HepG2 (cell line): ENCODE measurements around the gene EIF6. TPM values are rescaled to one million over a fixed set of nuclear protein-coding genes. Genes with fewer than 3 reads are reported as not detected.

Experiments used
- ATAC-seq: fragments of 200-7000 bp; cut with Tn5 transposase; 3 replicates; pipeline ENCODE4 v1.9.1; 2020; ENCODE audit warnings: mild to moderate bottlenecking, moderate library complexity
- BruUV-seq: library from RNA; stranded (reverse); fragments of 400-500 nt; replicated peaks from 2 replicates; lab custom pipeline; 2021; lab: Mats Ljungman, UMichigan
- CTCF ChIA-PET: fragments of 300-600 bp; formaldehyde crosslinking; extraction: SDS; loops from one replicate; lab custom pipeline; 2021; ENCODE audit warnings: low total read pairs, inconsistent platforms, low intra/inter-chr PET ratio; lab: Yijun Ruan, JAX
- POLR2A ChIA-PET: fragments of 350-600 bp; sonication (Branson Sonifier 250); formaldehyde crosslinking; loops from one replicate; lab custom pipeline; 2020; ENCODE audit warnings: antibody characterized with exemption, inconsistent platforms; lab: Yijun Ruan, JAX
- DNase-seq: peaks from one replicate; pipeline ENCODE4 v3.0.0-alpha.2; 2015; ENCODE audit warnings: low spot score
- FAIRE-seq: peaks from 3 replicates; lab custom pipeline; 2011; peaks lifted over from hg19 to GRCh38; lab: Jason Lieb, UNC
- H2AFZ ChIP-seq: one replicate; pipeline ENCODE4 v1.6.1; 2011; ENCODE audit warnings: low read length, inconsistent platforms
- H3K27ac ChIP-seq: fragments of 300-600 bp; 3 replicates; pipeline ENCODE4 v1.8.0; 2011; ENCODE audit warnings: mixed run types, mild to moderate bottlenecking, mixed read lengths, low read length, inconsistent platforms; ENCODE audit not compliant: insufficient read depth; ENCODE audit errors: extremely low read length
- H3K27me3 ChIP-seq, 2 experiments: fragments of 200-600 bp in 1 of 2; 2 replicates in 1 of 2; 3 replicates in 1 of 2; pipeline versions ENCODE4 v1.6.0 to v1.8.0; 2011; ENCODE audit warnings: low read length in 2 of 2, mild to moderate bottlenecking in 2 of 2, moderate library complexity in 2 of 2, inconsistent platforms in 1 of 2; ENCODE audit not compliant: insufficient read depth in 2 of 2, control insufficient read depth in 1 of 2
- H3K36me3 ChIP-seq, 2 experiments: fragments of 200-600 bp in 1 of 2; replicated peaks in 1 of 2; 2 replicates in 1 of 2; 3 replicates in 1 of 2; pipeline versions ENCODE4 v1.5.1 to v1.8.0; 2011; ENCODE audit warnings: low read length in 2 of 2, inconsistent platforms in 1 of 2; ENCODE audit not compliant: insufficient read depth in 2 of 2, control insufficient read depth in 1 of 2
- H3K4me1 ChIP-seq: 2 replicates; pipeline ENCODE4 v1.5.1; 2012; ENCODE audit warnings: low read length, inconsistent platforms; ENCODE audit not compliant: insufficient read depth
- H3K4me2 ChIP-seq: 2 replicates; pipeline ENCODE4 v1.6.0; 2011; ENCODE audit warnings: low read depth, low read length, inconsistent platforms
- H3K4me3 ChIP-seq, 3 experiments: fragments of 200-600 bp in 1 of 3; sonication (generic), shearing (Covaris generic) in 1 of 3; replicated peaks in 1 of 3; 2 replicates each; pipeline ENCODE4 v1.5.1; 2011 to 2016; ENCODE audit warnings: low read length in 3 of 3, inconsistent platforms in 2 of 3, low read depth in 2 of 3, mild to moderate bottlenecking in 2 of 3, control low read depth in 1 of 3, mixed read lengths in 1 of 3; ENCODE audit not compliant: insufficient read depth in 1 of 3
- H3K79me2 ChIP-seq: one replicate; pipeline ENCODE4 v1.6.1; 2011; ENCODE audit warnings: low read length, inconsistent platforms; ENCODE audit not compliant: insufficient read depth
- H3K9ac ChIP-seq: 2 replicates; pipeline ENCODE4 v1.6.0; 2011; ENCODE audit warnings: mild to moderate bottlenecking, low read depth, low read length, inconsistent platforms; ENCODE audit not compliant: insufficient read depth
- H3K9me3 ChIP-seq: 2 replicates; pipeline ENCODE4 v1.5.1; 2012; ENCODE audit warnings: mild to moderate bottlenecking, low read length
- H4K20me1 ChIP-seq: 2 replicates; pipeline ENCODE4 v1.6.0; 2011; ENCODE audit warnings: inconsistent platforms, mild to moderate bottlenecking, low read length, moderate library complexity; ENCODE audit not compliant: insufficient read depth
- DNMT1 ChIP-seq: sonication (generic); formaldehyde crosslinking; IDR thresholded peaks from 2 replicates; pipeline ENCODE4 v1.5.1; 2020; ENCODE audit warnings: mild to moderate bottlenecking, missing genetic modification reagents
- NCOA1 ChIP-seq: sonication (generic); formaldehyde crosslinking; IDR thresholded peaks from 2 replicates; pipeline ENCODE4 v1.9.0; 2021; ENCODE audit warnings: missing genetic modification reagents
- PAF1 ChIP-seq: IDR thresholded peaks from 2 replicates; pipeline ENCODE4 v1.6.1; 2016; ENCODE audit warnings: missing genetic modification reagents, missing compliant biosample characterization
- ZBTB38 ChIP-seq: sonication (generic); formaldehyde crosslinking; IDR thresholded peaks from 2 replicates; pipeline ENCODE4 v1.5.1; 2020; ENCODE audit warnings: mild to moderate bottlenecking, missing genetic modification reagents
- ZKSCAN5 ChIP-seq: sonication (generic); formaldehyde crosslinking; IDR thresholded peaks from 2 replicates; pipeline ENCODE4 v1.5.1; 2020; ENCODE audit warnings: mild to moderate bottlenecking, missing genetic modification reagents
- ZNF510 ChIP-seq: sonication (generic); formaldehyde crosslinking; IDR thresholded peaks from 2 replicates; pipeline ENCODE4 v1.4.0; 2020; ENCODE audit warnings: low read depth, mild to moderate bottlenecking, missing genetic modification reagents
- WGBS: methylation state at CpG from one replicate; pipeline ENCODE4 v1.1.6; 2017; ENCODE audit warnings: low lambda C conversion rate; 5-methylcytosine and 5-hydroxymethylcytosine counted together
- in situ Hi-C: cut with HindIII; loops from 2 replicates; pipeline ENCODE4 v1.10.0; 2017; ENCODE audit warnings: low pct_unique_long_range_greater_than_20kb; ENCODE audit not compliant: extremely low pct_ligation_motif_present
- intact Hi-C: fragments of 100-400 bp; cut with micrococcal nuclease; formaldehyde crosslinking; loops from one replicate; pipeline ENCODE4 v1.10.0; 2022; ENCODE audit not compliant: unreplicated experiment
- polyA plus RNA-seq, 8 experiments: library from polyadenylated mRNA; depleted of rRNA in 3 of 8; stranded (reverse) in 7 of 8; unstranded in 1 of 8; fragments of >200 nt; fragmentation: Illumina TruSeq in 4 of 8; extraction: Trizol in 4 of 8; gene quantifications; 2 replicates each; pipeline versions ENCODE4 v1.2.1 to v1.2.3, GENCODE V29; 2011 to 2016; ENCODE audit warnings: low read depth in 4 of 8, missing spikeins in 1 of 8, mixed read lengths in 1 of 8; ENCODE audit not compliant: insufficient read depth in 1 of 8
- total RNA-seq, 5 experiments: library from RNA; depleted of rRNA; stranded (reverse); fragments of >200 nt; fragmentation: Illumina TruSeq; extraction: Trizol; gene quantifications; 2 replicates each; pipeline ENCODE4 v1.2.3, GENCODE V29; 2016; ENCODE audit warnings: low read depth in 1 of 5
- TF ChIP-seq, protein P1 (sequence below): sonication (generic); formaldehyde crosslinking; IDR thresholded peaks from 2 replicates; pipeline ENCODE4 v1.8.1; 2023; ENCODE audit warnings: mild to moderate bottlenecking, missing genetic modification reagents, borderline replicate concordance
- TF ChIP-seq, protein P2 (sequence below): sonication (generic); formaldehyde crosslinking; IDR thresholded peaks from 2 replicates; pipeline ENCODE4 v1.4.0; 2020; ENCODE audit warnings: missing genetic modification reagents
- TF ChIP-seq, protein P3 (sequence below): sonication (generic); formaldehyde crosslinking; IDR thresholded peaks from 2 replicates; pipeline ENCODE4 v1.4.0; 2020; ENCODE audit warnings: mild to moderate bottlenecking, missing genetic modification reagents, borderline replicate concordance
- TF ChIP-seq, protein P4 (sequence below): sonication (generic); formaldehyde crosslinking; IDR thresholded peaks from 2 replicates; pipeline ENCODE4 v1.4.0; 2020; ENCODE audit warnings: mild to moderate bottlenecking, missing genetic modification reagents, borderline replicate concordance
- TF ChIP-seq, protein P5 (sequence below): sonication (generic); formaldehyde crosslinking; IDR thresholded peaks from 2 replicates; pipeline ENCODE4 v1.8.1; 2023; ENCODE audit warnings: missing genetic modification reagents, mild to moderate bottlenecking, borderline replicate concordance

EIF6 gene
- total and polyA plus RNA-seq, 2 of the 13 experiments (the other 11 are each of a cell fraction or from before 2014, with no cell fraction given), result 462 to 466 TPM

DNA sequence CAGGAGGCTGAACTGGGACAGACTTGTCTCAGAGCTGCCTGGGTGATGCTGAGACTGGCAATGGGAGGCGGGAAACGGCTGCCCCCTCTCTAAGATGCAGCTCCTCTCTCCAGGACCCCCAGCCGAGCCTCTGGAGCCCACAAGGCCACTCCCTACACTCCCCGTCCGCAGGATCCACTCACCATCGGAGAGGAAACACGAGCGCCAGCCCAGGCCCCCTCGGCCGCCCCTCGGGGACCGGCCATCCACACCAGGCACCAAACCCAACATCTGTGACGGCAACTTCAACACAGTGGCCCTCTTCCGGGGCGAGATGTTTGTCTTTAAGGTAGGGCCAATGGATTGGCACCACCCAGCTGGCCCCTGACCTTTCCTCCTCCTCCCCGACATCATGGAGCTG lies 17.5 kb downstream of the EIF6 start:
- H2AFZ ChIP-seq, result no peak overlapping the region
- H3K9me3 ChIP-seq, result no peaks in the 10 kb centered on the region
- no peaks in the 10 kb centered on the region for H4K20me1 ChIP-seq
- no peak overlapping the region for H3K4me2 ChIP-seq
- H3K4me1 ChIP-seq, result peaks cover 35% of the 10 kb centered on the region
- WGBS, result 86% methylated on average over 14 of the region's 16 CpGs
- H3K79me2 ChIP-seq, result no peaks in the 10 kb centered on the region
- no peak overlapping the region for H3K9ac ChIP-seq
- no peaks in the 10 kb centered on the region for H3K27me3 ChIP-seq
- no peak for DNase-seq
- POLR2A ChIA-PET, result no interaction called here
- FAIRE-seq, result no peak
- TF ChIP-seq PAF1 (CRISPR knock-in tag) (no peak), DNMT1 (no peak), ZNF510 (CRISPR knock-in tag) (no peak), ZBTB38 (CRISPR knock-in tag) (no peak), ZKSCAN5 (CRISPR knock-in tag) (no peak), NCOA1 (CRISPR knock-in tag) (no peak)
- TF ChIP-seq, protein P1, sequence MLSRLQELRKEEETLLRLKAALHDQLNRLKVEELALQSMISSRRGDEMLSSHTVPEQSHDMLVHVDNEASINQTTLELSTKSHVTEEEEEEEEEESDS, result no peak
- TF ChIP-seq, protein P2, sequence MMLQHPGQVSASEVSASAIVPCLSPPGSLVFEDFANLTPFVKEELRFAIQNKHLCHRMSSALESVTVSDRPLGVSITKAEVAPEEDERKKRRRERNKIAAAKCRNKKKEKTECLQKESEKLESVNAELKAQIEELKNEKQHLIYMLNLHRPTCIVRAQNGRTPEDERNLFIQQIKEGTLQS (CRISPR knock-in tag), result no peak
- TF ChIP-seq, protein P3, sequence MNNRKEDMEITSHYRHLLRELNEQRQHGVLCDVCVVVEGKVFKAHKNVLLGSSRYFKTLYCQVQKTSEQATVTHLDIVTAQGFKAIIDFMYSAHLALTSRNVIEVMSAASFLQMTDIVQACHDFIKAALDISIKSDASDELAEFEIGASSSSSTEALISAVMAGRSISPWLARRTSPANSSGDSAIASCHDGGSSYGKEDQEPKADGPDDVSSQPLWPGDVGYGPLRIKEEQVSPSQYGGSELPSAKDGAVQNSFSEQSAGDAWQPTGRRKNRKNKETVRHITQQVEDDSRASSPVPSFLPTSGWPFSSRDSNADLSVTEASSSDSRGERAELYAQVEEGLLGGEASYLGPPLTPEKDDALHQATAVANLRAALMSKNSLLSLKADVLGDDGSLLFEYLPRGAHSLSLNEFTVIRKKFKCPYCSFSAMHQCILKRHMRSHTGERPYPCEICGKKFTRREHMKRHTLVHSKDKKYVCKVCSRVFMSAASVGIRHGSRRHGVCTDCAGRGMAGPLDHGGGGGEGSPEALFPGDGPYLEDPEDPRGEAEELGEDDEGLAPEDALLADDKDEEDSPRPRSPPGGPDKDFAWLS (CRISPR knock-in tag), result no peak
- TF ChIP-seq, protein P4, sequence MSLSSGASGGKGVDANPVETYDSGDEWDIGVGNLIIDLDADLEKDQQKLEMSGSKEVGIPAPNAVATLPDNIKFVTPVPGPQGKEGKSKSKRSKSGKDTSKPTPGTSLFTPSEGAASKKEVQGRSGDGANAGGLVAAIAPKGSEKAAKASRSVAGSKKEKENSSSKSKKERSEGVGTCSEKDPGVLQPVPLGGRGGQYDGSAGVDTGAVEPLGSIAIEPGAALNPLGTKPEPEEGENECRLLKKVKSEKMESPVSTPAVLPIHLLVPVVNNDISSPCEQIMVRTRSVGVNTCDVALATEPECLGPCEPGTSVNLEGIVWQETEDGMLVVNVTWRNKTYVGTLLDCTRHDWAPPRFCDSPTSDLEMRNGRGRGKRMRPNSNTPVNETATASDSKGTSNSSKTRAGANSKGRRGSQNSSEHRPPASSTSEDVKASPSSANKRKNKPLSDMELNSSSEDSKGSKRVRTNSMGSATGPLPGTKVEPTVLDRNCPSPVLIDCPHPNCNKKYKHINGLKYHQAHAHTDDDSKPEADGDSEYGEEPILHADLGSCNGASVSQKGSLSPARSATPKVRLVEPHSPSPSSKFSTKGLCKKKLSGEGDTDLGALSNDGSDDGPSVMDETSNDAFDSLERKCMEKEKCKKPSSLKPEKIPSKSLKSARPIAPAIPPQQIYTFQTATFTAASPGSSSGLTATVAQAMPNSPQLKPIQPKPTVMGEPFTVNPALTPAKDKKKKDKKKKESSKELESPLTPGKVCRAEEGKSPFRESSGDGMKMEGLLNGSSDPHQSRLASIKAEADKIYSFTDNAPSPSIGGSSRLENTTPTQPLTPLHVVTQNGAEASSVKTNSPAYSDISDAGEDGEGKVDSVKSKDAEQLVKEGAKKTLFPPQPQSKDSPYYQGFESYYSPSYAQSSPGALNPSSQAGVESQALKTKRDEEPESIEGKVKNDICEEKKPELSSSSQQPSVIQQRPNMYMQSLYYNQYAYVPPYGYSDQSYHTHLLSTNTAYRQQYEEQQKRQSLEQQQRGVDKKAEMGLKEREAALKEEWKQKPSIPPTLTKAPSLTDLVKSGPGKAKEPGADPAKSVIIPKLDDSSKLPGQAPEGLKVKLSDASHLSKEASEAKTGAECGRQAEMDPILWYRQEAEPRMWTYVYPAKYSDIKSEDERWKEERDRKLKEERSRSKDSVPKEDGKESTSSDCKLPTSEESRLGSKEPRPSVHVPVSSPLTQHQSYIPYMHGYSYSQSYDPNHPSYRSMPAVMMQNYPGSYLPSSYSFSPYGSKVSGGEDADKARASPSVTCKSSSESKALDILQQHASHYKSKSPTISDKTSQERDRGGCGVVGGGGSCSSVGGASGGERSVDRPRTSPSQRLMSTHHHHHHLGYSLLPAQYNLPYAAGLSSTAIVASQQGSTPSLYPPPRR, result no peak
- TF ChIP-seq, protein P5, sequence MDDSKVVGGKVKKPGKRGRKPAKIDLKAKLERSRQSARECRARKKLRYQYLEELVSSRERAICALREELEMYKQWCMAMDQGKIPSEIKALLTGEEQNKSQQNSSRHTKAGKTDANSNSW, result no peak
- no TSS peak for BruUV-seq
- CTCF ChIA-PET, result interaction anchor here (3.4 kb wide), 1 partner anchor 122 kb away, joined by 27 read pairs; no protein-coding TSS in a partner anchor
- H3K36me3 ChIP-seq, result no peaks in the 10 kb centered on the region
- intact Hi-C loops, result no loop called here
- H3K27ac ChIP-seq, result no peak overlapping the region
- H3K4me3 ChIP-seq, result no peak overlapping the region
- ATAC-seq, result no peak
- in situ Hi-C loops, result loop anchor here (5.0 to 10.0 kb wide), 2 partner anchors 120 to 392 kb away; partner anchors contain the start of genes ACSS2, EDEM2 and GGT7
